Adipocyte (in vitro differentiated cells): ENCODE results near the gene AGPAT3.

Experiments used
- DNase-seq: peaks from one replicate; pipeline ENCODE4 v3.0.0-alpha.2; 2015; ENCODE audit warnings: low read depth
- H3K27me3 ChIP-seq: replicated peaks from 2 replicates; pipeline ENCODE4 v1.7.0; 2013; ENCODE audit warnings: mild to moderate bottlenecking, low read length, moderate library complexity; ENCODE audit not compliant: control insufficient read depth, insufficient read depth
- H3K36me3 ChIP-seq: 2 replicates; pipeline ENCODE4 v1.7.0; 2013; ENCODE audit warnings: low read length, mild to moderate bottlenecking, moderate library complexity; ENCODE audit not compliant: control insufficient read depth, insufficient read depth, severe bottlenecking
- H3K4me1 ChIP-seq: 2 replicates; pipeline ENCODE4 v1.7.0; 2013; ENCODE audit warnings: mild to moderate bottlenecking, low read length, moderate library complexity; ENCODE audit not compliant: control insufficient read depth, insufficient read depth
- H3K4me3 ChIP-seq: 2 replicates; pipeline ENCODE4 v1.7.0; 2013; ENCODE audit warnings: mild to moderate bottlenecking, low read length, moderate library complexity
- H3K9ac ChIP-seq: 2 replicates; pipeline ENCODE4 v1.7.0; 2013; ENCODE audit warnings: mild to moderate bottlenecking, low read length, moderate library complexity
- H3K9me3 ChIP-seq: 2 replicates; pipeline ENCODE4 v1.7.0; 2013; ENCODE audit warnings: mild to moderate bottlenecking, low read length, moderate library complexity; ENCODE audit not compliant: control insufficient read depth

The AGPAT3 gene

DNA sequence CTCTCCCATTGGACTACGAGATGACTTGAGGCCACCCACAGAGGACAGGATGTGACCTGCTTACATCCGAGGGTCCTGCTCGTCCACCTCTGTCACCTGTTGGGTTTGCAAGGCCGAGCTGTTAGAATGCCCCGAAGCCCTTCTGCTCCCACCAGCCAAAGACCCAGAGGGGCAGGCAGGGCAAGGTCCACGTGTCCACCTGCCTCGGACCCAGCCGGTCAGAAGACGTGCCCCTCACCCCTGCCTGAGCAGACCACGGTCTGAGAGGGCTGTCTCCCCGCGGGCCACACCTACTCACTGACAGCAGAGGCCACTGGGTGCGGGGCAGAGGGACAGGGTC is 116.8 kb downstream of the AGPAT3 start:
- no peaks in the 10 kb centered on the region for H3K9me3 ChIP-seq
- peaks cover 2% of the 10 kb centered on the region for H3K4me1 ChIP-seq
- no peaks in the 10 kb centered on the region for H3K27me3 ChIP-seq
- peaks cover 20% of the 10 kb centered on the region for H3K36me3 ChIP-seq
- no peak overlapping the region for H3K4me3 ChIP-seq
- H3K9ac ChIP-seq = no peak overlapping the region
- DNase-seq = no peak

DNA sequence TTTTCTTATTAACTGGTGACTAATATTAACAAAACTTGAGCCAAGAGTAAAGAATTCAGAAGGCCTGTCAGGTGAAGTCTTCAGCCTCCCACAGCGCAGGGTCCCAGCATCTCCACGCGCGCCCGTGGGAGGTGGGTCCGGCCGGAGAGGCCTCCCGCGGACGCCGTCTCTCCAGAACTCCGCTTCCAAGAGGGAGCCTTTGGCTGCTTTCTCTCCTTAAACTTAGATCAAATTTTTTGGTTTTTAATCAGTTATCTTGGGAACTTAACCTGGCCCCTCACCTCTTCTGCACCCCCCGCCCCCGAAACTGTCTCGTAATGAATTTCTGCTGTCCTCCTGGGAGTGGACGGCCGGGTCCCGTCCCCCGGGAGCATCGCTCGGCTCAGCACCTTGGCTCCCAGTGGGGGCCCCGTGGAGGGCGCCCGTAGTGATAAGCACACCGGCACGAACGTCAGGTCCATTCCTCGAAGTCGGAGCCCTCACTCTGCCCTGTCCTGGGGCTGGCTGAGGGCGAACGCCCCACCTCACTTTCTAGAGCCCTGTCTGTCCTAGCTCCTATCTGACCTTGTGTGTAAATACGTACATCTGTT is 117.6 kb downstream of the AGPAT3 start:
- no peak overlapping the region for H3K4me3 ChIP-seq
- H3K9me3 ChIP-seq = no peaks in the 10 kb centered on the region
- H3K4me1 ChIP-seq = peaks cover 5% of the 10 kb centered on the region
- H3K9ac ChIP-seq = no peak overlapping the region
- H3K27me3 ChIP-seq = no peaks in the 10 kb centered on the region
- H3K36me3 ChIP-seq = peaks cover 20% of the 10 kb centered on the region
- DNase-seq = no peak

DNA sequence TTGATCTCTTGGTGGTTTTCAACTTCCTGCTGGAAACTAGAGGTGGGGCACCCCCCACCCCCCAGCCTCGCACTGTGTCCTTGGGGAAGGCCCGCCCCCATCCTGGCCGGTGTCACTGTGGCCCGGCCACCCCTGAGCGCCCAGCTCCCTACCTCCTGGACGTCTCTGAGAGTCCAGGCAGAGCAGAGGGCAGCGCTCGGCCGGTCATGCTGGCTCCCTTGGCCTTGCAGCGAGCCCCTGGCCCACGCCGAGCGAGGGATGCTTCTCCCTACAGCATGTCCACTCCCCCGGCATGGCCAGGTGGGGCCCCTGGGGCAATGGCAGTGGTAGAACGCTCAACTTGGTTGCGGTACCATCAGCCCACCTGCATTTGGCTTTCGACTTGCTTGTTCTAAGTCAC is 118.4 kb downstream of the AGPAT3 start:
- peaks cover 5% of the 10 kb centered on the region for H3K4me1 ChIP-seq
- no peak overlapping the region for H3K4me3 ChIP-seq
- no peaks in the 10 kb centered on the region for H3K9me3 ChIP-seq
- H3K9ac ChIP-seq = no peak overlapping the region
- no peak for DNase-seq
- H3K27me3 ChIP-seq = no peaks in the 10 kb centered on the region
- peaks cover 16% of the 10 kb centered on the region for H3K36me3 ChIP-seq

GRCh38 chr21:43983860-43984420 is 118.9 kb downstream of the AGPAT3 start:
- no peak for DNase-seq
- Histone ChIP-seq H3K4me1 (peaks cover 5% of the 10 kb centered on the region), H3K4me3 (no peak overlapping the region), H3K27me3 (peaks cover 2% of the 10 kb centered on the region), H3K9me3 (no peaks in the 10 kb centered on the region), H3K36me3 (peaks cover 16% of the 10 kb centered on the region), H3K9ac (no peak overlapping the region)

DNA sequence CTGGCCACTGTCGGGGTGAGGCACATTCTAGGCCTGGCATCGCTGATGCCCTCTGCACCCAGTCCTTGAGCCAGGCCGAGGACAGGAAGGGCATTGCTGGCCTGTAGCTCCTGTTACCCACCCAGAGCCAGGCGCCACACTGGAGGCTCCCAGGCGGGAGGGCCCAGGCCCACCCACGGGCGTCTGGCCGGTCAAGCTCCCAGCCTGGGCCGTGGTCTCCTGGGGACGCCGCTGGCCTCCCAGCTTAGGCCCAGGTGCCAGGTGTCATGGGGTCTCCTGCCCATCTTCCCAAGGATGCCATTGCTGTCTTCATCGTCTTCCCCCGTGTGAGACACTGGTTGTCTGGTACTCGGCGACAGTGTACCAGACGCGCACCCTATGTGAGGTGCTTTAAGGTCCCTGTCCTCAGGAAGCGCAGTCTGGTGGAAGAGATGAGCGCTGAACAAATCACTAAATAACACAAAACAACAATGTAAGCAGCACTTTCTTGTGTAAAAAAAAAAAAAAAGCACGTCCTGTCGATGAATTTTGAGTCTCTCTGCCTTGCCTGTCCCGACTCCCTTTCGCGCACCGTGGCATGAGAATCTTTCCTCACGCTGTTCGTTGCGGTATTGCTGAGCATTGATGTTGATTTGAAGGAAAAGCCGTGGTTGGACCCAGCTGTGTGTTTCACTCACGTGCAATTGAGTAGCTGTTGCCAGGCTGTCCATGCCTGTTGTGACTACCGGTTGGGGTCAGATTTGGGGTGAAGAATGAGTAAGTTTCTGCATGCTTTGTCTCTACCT is 120.1 kb downstream of the AGPAT3 start:
- H3K4me1 ChIP-seq = peaks cover 5% of the 10 kb centered on the region
- DNase-seq = no peak

DNA sequence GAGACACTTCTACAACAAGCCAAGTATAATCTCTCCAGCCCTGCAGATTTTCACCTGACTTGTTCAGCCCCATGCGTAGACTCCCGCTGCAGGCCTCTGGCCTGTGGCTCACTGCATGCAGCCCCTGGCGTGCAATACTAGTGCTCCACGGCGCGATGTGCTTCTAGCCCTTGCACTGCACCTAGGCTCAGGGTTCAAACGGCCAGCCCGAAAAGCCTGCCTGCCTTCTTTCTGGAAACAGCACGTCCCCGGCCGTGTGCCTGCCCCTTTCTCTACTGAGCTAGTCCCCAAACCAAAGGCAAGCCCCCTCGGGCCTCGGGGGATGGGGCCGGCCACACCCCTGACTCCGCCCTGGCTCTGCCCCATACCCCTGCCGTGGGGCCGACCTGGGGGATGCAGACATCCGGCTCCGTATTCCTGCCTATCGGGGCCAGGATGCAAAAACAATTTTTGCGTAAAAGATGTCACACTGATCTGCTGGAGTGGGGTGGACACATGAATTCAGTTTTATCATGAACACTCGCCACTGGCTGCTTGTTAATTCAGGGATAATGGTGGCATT is 120.7 kb downstream of the AGPAT3 start:
- Histone ChIP-seq H3K4me3 (no peak overlapping the region), H3K27me3 (peaks cover 2% of the 10 kb centered on the region), H3K9ac (no peak overlapping the region), H3K4me1 (peaks cover 5% of the 10 kb centered on the region), H3K36me3 (peaks cover 16% of the 10 kb centered on the region), H3K9me3 (no peaks in the 10 kb centered on the region)
- no peak for DNase-seq

More for the DNA sequence above, 120.1 kb downstream of the AGPAT3 start:
- Histone ChIP-seq H3K27me3 (peaks cover 2% of the 10 kb centered on the region), H3K9me3 (no peaks in the 10 kb centered on the region), H3K36me3 (peaks cover 16% of the 10 kb centered on the region), H3K9ac (no peak overlapping the region), H3K4me3 (no peak overlapping the region)

DNA sequence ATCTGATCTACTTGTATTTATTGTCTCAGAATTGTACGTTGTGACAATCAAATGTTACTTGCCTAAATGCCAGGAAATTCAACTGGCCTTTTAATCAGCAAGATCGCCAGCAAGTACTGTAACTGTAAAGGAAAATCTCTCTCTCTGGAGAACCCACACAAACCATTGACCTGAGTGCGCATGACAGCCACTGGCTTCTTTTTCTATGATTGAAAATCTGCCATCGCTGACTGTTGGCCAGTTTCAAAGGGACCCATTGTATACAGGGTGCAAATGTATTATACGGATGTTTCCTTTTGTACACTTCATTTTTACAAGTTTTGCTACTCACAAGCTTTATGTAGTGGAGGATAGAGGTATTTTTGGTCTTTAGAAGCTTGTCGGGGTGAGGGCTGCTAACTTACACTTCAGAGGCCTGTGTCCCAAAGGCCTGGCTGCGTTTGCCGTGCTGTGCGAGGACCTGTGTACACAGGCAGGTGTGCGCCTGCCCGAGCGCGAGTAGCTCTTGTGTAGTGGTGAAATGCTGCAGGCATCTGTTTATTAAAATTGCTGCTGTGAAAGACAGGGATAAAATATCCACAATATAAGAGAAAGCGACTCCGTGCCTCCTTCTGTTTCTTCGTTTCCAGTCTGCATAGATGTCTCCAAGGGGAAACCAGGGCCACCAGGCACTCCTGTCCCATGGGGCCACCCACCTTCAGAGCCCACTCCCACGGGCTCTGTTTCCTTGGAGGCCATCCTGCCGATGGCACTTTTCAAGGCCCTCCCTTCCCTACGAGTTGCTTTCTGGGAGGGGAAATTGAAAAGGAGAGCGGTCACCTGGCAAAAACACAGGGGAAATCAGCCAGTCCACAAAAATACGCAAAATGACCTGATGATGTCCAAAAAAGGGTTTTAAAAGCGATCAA is 121.8 kb downstream of the AGPAT3 start:
- peaks cover 7% of the 10 kb centered on the region for H3K36me3 ChIP-seq
- no peak overlapping the region for H3K9ac ChIP-seq
- H3K4me3 ChIP-seq = no peak overlapping the region
- no peaks in the 10 kb centered on the region for H3K9me3 ChIP-seq
- H3K27me3 ChIP-seq = peaks cover 2% of the 10 kb centered on the region
- peaks cover 5% of the 10 kb centered on the region for H3K4me1 ChIP-seq
- DNase-seq = no peak

DNA sequence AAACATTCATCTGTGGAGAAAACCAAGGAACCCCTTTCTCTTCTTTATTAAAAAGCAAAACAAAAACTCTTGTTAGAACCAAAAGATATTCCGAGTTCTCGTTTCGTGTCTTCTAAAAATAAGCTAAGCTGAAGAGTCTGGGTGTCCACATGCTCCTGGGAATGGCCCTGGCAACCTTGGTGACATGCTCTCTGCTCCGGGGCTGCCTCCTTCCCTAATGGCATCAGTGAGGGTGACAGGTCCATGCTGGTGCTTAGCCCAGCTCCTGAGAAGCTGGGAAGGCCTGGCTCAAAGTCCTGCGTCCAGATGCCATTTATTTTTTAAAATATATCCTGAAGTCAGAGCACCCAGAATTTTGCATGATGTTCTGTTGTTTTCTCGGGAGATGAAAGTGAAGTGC is 122.5 kb downstream of the AGPAT3 start:
- no peak overlapping the region for H3K4me3 ChIP-seq
- peaks cover 5% of the 10 kb centered on the region for H3K4me1 ChIP-seq
- peaks cover 2% of the 10 kb centered on the region for H3K27me3 ChIP-seq
- H3K9ac ChIP-seq = no peak overlapping the region
- H3K36me3 ChIP-seq = peaks cover under 1% of the 10 kb centered on the region
- no peak for DNase-seq
- no peaks in the 10 kb centered on the region for H3K9me3 ChIP-seq

DNA sequence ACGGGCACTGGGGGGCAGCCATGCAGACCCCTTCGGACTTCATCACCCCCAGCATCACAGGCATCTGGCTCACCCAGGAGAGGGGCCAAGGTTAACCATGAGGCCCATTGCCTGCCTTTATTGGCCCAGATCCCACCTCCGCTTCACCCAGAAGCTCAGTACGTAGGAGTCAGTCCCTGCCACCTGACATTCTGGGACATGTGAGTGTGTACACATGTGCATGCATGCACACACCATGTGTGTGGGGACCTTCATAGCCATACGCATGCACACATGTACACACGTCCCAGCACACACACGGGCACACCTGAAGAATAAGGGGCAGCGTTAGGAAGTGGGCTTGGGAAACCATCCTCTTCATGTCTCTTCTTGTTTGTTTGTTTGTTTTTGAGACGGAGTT is 123.0 kb downstream of the AGPAT3 start:
- DNase-seq = no peak
- peaks cover 2% of the 10 kb centered on the region for H3K27me3 ChIP-seq
- no peak overlapping the region for H3K9ac ChIP-seq
- no peaks in the 10 kb centered on the region for H3K36me3 ChIP-seq
- H3K4me3 ChIP-seq = no peak overlapping the region
- H3K9me3 ChIP-seq = no peaks in the 10 kb centered on the region
- H3K4me1 ChIP-seq = peaks cover 5% of the 10 kb centered on the region

DNA sequence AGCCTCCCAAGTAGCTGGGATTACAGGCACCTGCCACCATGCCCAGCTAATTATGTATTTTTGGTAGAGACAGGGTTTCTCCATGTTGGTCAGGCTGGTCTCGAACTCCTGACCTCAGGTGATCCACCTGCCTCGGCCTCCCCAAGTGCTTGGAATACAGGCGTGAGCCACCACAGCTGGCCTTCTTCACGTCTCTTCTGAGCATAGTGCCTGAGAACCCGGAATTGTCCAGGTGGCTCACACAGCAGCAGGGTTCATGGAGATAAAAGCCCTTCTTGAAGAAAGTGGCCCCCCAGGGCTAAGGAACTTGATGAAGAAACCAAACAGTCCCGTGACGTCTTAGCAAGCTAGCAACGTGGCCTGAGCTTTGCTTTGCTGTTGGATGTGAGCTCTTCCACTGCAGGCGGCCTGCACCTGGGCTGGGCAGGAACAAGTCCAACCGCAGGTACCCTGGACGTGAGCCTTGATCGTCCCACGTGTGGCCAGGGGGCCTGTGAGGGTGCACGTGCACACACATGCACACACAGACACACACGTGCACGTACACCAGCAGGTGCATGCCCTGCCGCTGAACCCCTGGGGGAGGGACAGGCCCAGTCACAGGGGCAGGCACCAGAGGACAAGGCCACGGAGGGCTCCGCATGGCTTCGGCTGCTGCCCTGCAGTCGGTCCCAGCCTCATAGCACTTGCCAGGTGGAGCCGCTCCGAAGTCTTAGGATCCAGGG is 123.6 kb downstream of the AGPAT3 start:
- Histone ChIP-seq H3K4me3 (no peak overlapping the region), H3K9me3 (no peaks in the 10 kb centered on the region), H3K4me1 (peaks cover 5% of the 10 kb centered on the region), H3K27me3 (peaks cover 2% of the 10 kb centered on the region), H3K36me3 (no peaks in the 10 kb centered on the region), H3K9ac (no peak overlapping the region)
- DNase-seq = no peak
